Measurements from ENCODE around the gene MTRR. TPM values are rescaled to one million over a fixed set of nuclear protein-coding genes. Genes with fewer than 3 reads are reported as not detected.
A peak's percentile ranks its signal among the peaks of the same experiment; 100 is the strongest.

The MTRR gene
- polyA plus RNA-seq, 3 donors, result 18.0 to 25.5 (median 22.1) TPM

GRCh38 chr5:7878381-7878873, 9.5 kb downstream of the MTRR start:
- H3K4me3 ChIP-seq (replicated peaks in 1 of 3; ENCODE audit: low read depth in 2 of 3, low read length in 3 of 3), result peak overlapping the region in 1 of 3 experiments; percentile 44
- TF ChIP-seq CTCF (IDR thresholded peaks at IDR 0.05), result no peak
- no peaks in the 10 kb centered on the region for H3K9me3 ChIP-seq (replicated peaks in 1 of 2; ENCODE audit: control insufficient read depth in 1 of 2, insufficient read depth in 1 of 2, low read length in 2 of 2)
- peaks cover 6% of the 10 kb centered on the region for H4K20me1 ChIP-seq (ENCODE audit: insufficient read depth, low read length)
- H3K4me3 Mint-ChIP-seq, result peak overlapping the region in 1 of 2 donors; percentile 78
- H3K27me3 Mint-ChIP-seq (ENCODE audit: low read depth in 3 of 3), result no peaks in the 10 kb centered on the region
- peaks cover 46% of the 10 kb centered on the region for H3K4me1 Mint-ChIP-seq
- H3K9me3 Mint-ChIP-seq, result no peaks in the 10 kb centered on the region
- peak; percentile 63 to 86 (median 82) for DNase-seq
- H3K4me2 ChIP-seq (replicated peaks; ENCODE audit: extremely low read depth, low read length, poor library complexity, severe bottlenecking), result peak overlapping the region; percentile 54
- peak overlapping the region; percentile 85 to 96 (median 94) for H3K27ac Mint-ChIP-seq
- peaks cover 28% of the 10 kb centered on the region for H3K79me2 ChIP-seq (ENCODE audit: insufficient read depth, low read length)
- peaks cover 22 to 39% of the 10 kb centered on the region in 2 donors for H3K4me1 ChIP-seq (ENCODE audit: control insufficient read depth in 1 of 2, insufficient read depth in 2 of 2, low read length in 2 of 2)
- H3K27me3 ChIP-seq (ENCODE audit: control insufficient read depth in 2 of 2, insufficient read depth in 2 of 2, low read length in 2 of 2), result no peaks in the 10 kb centered on the region
- intact Hi-C loops (cut with micrococcal nuclease), result loop anchor here in 1 of 2 donors (10.0 kb wide), 1 partner anchor 1504 kb away; the partner anchor contains the start of gene MED10
- H3K27ac ChIP-seq (ENCODE audit: low read depth in 1 of 2, low read length in 2 of 2), result peak overlapping the region; percentile 0 to 77
- peaks cover 54 to 83% of the 10 kb centered on the region in 2 donors for H3K36me3 ChIP-seq (replicated peaks in 1 of 2; ENCODE audit: control insufficient read depth in 1 of 2, insufficient read depth in 2 of 2, low read length in 2 of 2)
- H3K9ac ChIP-seq (ENCODE audit: insufficient read depth, low read length, poor library complexity, severe bottlenecking), result no peak overlapping the region
- H3K36me3 Mint-ChIP-seq, result peaks cover 63 to 78% of the 10 kb centered on the region in 2 donors
- H2AFZ ChIP-seq (ENCODE audit: insufficient read depth, low read depth, low read length, poor library complexity, severe bottlenecking), result no peak overlapping the region

GRCh38 chr5:7881091-7881490, 12.1 kb downstream of the MTRR start:
- Histone ChIP-seq H2AFZ (ENCODE audit: insufficient read depth, low read depth, low read length, poor library complexity, severe bottlenecking) (no peak overlapping the region), H3K9me3 (replicated peaks in 1 of 2; ENCODE audit: control insufficient read depth in 1 of 2, insufficient read depth in 1 of 2, low read length in 2 of 2) (no peaks in the 10 kb centered on the region), H3K4me3 (replicated peaks in 1 of 3; ENCODE audit: low read depth in 2 of 3, low read length in 3 of 3) (no peak overlapping the region), H3K27ac (ENCODE audit: low read depth in 1 of 2, low read length in 2 of 2) (peak overlapping the region in 1 of 2 donors; percentile 34), H3K79me2 (ENCODE audit: insufficient read depth, low read length) (peaks cover 20% of the 10 kb centered on the region), H3K36me3 (replicated peaks in 1 of 2; ENCODE audit: control insufficient read depth in 1 of 2, insufficient read depth in 2 of 2, low read length in 2 of 2) (peaks cover 60 to 83% of the 10 kb centered on the region in 2 donors), H3K27me3 (ENCODE audit: control insufficient read depth in 2 of 2, insufficient read depth in 2 of 2, low read length in 2 of 2) (no peaks in the 10 kb centered on the region), H3K4me2 (replicated peaks; ENCODE audit: extremely low read depth, low read length, poor library complexity, severe bottlenecking) (no peak overlapping the region), H4K20me1 (ENCODE audit: insufficient read depth, low read length) (peaks cover 6% of the 10 kb centered on the region), H3K4me1 (ENCODE audit: control insufficient read depth in 1 of 2, insufficient read depth in 2 of 2, low read length in 2 of 2) (peaks cover 22 to 39% of the 10 kb centered on the region in 2 donors), H3K9ac (ENCODE audit: insufficient read depth, low read length, poor library complexity, severe bottlenecking) (no peak overlapping the region)
- Mint-ChIP-seq H3K27ac (peak overlapping the region in 3 of 7 donors; percentile 21 to 70 (median 53)), H3K36me3 (peaks cover 62 to 78% of the 10 kb centered on the region in 2 donors), H3K9me3 (no peaks in the 10 kb centered on the region), H3K4me1 (peaks cover 46% of the 10 kb centered on the region), H3K27me3 (ENCODE audit: low read depth in 3 of 3) (no peaks in the 10 kb centered on the region), H3K4me3 (peak overlapping the region in 1 of 2 donors; percentile 1)
- intact Hi-C loops (cut with micrococcal nuclease), result no loop called here
- 83% methylated on average over 2 of the region's 4 CpGs for WGBS (ENCODE audit: insufficient coverage)
- no peak for DNase-seq
- no peak for TF ChIP-seq CTCF (IDR thresholded peaks at IDR 0.05)
